GM12891 (cell line): ENCODE measurements around the gene SLC30A5.

Experiments
- POLR2A ChIP-seq: IDR thresholded peaks from 2 replicates; pipeline ENCODE4 v1.6.1; 2011; ENCODE audit warnings: low read depth, low read length, control low read depth
- POLR2AphosphoS5 ChIP-seq: IDR thresholded peaks from 2 replicates; pipeline ENCODE4 v1.6.1; 2011; ENCODE audit warnings: low read depth, low read length, control low read depth
- SPI1 ChIP-seq: IDR thresholded peaks from 2 replicates; pipeline ENCODE4 v1.6.1; 2011; ENCODE audit warnings: low read depth, low read length, control low read depth
- TAF1 ChIP-seq: IDR thresholded peaks from 2 replicates; pipeline ENCODE4 v1.6.1; 2011; ENCODE audit warnings: low read depth, low read length, control low read depth

DNA sequence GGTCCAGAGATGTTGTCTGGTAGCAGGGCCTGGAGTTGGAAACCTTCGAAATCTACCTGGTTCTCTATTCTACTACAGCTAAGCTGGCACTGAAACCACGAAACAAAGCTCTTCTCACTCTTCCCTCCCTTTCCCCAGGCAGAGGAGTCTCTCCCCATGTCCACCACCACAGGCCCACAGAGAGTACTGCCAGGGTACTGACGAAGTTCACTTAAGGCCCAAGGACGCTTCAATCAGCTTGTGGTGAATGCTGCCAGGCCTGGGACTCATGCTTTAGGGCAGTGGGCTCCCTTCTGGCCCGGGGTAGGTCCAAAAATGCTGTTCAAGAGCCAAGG lies 55.8 kb downstream of the SLC30A5 start:
- no peak for TF ChIP-seq POLR2A
- TF ChIP-seq TAF1 = no peak
- TF ChIP-seq POLR2AphosphoS5 = no peak
- no peak for TF ChIP-seq SPI1
